GM21529 (cell line): Measurements from ENCODE around the gene MAP1S.
"Not testable (repeated sequence)": the region's sequence is repeated elsewhere in the genome, so short reads cannot be mapped to it uniquely, and the experiment has no call there.

Source experiments
- ATAC-seq: cut with Tn5 transposase; IDR thresholded peaks from one replicate; pipeline ENCODE4 v1.9.1; 2021; ENCODE audit not compliant: unreplicated experiment

The MAP1S gene

DNA sequence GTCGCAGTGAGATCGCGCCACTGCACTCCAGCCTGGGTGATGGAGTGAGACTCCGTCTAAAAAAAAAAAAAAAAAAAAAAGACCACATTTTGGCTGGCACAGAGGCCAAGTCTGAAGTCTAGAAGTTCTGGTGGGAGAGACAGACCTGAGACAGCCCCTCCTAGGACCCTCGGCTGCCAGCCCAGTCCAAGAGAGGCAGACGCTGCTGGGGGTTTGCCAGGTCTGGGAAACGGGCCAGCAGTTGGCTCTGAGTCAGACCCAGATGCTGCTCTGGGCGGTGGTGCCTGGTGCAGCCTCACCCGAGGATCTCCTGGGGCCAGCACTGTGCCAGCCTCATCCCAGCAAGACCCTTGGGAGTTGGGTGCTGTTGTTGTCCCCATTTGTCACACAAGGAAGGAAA is 37.8 kb downstream of the MAP1S start:
- no peak for ATAC-seq

DNA sequence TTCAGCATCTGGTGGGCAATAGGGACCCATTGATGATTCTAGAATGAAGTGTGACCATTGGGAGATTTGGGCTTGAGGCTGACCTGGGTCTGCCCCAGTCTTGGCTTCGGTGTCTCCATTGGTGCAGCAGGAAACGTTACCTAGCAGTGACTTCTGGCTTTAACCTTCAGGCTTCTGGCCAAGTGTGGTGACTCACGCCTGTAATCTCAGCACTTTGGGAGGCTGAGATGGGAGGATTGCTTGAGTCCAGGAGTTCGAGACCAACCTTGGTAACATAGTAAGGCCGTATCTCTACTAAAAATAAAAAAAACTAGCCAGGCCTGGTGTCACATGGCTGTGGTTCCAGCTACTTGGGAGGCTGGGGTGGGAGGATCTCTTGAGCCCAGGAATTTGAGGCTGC is 39.2 kb downstream of the MAP1S start:
- no peak for ATAC-seq

DNA sequence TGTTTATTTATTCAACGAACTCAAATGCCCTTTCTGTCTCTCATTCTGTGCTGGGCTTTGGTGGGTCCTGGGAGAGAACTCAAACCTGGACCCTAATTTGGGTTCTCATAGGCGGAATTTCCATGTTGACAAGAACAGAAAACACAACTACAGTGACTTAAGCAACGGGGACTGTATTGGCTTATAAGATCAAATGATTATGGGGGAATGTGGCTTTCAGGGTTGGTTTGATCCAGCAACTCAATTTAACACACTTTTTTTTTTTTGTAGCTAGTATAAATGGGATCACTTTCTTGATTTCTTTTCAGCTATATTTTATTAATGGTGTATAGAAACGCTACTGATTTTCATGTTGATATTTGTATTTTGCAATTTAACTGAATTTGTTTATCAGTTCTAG is 41.9 kb downstream of the MAP1S start:
- ATAC-seq, result no peak

DNA sequence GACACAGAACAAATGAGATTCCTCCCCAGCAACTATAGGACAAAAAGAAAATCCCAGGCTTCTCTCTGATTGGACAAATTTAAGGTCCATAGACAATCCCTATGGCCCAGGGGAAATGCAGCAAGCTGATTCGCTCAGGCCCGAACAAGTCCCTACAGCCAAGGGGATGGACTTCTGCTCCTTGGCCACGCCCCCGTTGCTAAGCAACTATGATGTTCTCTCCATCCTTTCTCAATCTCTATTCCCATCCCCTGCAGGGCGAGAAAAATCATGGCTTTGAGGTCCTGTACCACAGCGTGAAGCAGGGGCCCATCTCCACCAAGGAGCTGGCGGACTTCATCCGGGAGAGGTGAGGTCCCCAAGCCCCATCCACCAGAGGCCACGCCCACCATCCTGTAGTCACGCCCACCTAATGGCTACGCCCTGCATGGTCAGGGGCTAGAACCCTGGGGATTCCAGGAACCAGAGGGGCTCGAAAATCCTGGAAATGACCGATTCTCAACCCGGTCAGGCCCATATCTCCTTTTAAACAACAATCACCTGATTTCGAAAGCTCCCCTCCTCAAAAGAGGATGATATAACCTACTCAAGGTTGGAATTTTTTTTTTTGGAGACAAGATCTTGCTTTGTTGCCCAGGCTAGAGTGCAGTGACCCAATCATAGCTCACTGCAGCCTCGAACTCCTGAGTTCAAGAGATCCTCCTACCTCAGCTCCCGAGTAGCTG is 43.4 kb downstream of the MAP1S start:
- no peak for ATAC-seq

DNA sequence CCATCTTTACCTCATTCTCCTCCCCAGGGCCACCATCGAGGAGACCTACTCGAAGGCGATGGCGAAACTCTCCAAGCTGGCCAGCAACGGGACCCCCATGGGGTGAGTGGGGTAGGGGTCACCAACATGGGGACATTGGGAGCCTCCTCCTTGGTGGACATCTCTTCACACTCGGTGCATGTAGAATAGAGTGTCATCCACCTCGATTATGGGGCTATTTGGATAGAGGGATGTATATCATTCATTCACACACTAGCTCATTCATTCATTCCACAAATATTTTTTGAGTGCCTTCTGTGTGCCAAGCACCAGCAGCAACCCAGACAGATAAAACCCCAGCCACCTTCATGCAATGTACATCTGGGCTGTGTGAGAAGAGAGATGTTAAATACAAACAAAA is 45.1 kb downstream of the MAP1S start:
- ATAC-seq, result no peak

DNA sequence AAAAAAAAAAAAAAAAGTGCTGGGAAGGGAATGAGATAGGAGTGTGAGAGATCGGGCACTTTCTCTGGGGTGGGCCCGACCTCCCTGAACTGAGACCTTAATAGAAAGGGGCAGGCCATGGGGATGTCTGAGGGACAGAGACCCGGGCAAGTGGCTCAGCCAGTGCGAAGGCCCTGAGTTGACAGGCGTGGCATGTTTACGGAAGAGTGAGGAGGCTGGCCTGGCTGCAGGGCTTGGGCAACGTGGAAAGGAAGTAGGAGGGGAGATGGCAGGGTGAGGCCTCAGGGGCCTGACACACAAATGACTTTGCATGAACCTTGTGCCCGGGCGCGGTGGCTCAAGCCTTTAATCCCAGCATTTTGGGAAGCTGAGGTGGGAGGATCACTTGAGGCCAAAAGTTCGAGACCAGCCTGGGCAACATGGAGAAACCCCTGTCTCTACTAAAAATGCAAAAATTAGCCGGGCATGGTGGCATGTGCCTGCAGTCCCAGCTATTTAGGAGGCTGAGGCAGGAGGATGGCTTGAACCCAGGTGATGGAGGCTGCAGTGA is 45.9 kb downstream of the MAP1S start:
- ATAC-seq, result no peak

DNA sequence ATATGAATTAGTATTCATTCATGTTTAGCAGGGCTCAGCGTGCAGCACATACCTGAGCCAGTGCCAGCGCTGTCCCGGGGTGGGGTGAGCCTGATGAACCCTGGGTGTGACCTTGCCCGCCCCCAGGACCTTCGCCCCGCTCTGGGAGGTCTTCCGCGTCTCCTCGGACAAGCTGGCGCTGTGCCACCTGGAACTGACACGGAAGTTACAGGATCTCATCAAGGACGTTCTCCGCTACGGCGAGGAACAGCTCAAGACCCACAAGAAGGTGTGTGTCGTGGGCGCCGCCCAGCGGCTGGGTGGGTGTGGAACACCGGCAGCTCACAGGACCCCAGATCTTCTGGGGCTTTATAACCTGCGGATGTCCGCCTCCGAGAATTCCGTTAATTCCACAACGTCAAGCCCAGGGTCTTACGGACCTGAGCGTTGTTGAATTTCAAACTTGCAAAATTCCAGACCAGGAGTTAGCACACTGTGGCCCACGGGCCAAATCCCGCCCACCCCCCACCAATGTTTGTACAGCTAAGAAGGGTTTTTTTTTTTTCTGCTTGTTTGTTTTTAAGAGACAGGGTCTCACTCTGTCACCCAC is 47.4 kb downstream of the MAP1S start:
- ATAC-seq, result no peak

DNA sequence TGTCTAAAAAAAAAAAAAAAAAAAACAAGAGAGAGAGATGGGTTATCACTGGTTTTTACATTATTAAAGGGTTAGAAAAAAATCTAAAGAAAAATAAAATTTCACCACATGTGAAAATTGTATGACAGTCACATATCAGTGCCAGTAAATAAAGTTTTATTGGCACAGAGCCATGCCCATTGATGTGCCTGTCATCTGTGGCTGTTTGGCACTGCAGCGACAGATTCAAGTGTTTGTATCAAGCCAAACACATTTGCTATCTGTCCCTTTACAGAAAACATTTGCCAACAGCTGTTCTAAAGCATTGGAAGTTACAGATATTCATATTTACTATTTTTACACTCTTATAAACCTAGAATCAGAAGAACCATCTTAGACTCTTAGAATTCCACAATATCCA is 48.3 kb downstream of the MAP1S start:
- ATAC-seq, result no peak

DNA sequence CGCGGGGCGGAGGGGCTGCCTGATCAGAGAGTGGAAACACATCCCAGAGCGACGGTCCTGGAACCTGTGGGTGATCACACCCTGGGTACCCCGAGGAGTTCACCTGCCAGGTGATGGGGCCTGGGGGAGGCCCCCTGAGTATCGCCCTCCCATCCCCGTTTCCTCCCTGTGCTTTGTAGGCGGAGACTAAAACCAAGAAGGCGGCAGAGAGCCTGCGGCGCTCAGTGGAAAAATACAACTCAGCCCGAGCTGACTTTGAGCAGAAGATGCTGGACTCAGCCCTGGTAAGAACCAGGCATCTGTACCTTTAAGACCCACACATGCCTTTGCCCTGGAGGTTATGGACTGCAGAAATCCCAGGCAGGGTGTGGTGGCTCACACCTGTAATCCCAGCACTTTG is 51.3 kb downstream of the MAP1S start:
- no peak for ATAC-seq

DNA sequence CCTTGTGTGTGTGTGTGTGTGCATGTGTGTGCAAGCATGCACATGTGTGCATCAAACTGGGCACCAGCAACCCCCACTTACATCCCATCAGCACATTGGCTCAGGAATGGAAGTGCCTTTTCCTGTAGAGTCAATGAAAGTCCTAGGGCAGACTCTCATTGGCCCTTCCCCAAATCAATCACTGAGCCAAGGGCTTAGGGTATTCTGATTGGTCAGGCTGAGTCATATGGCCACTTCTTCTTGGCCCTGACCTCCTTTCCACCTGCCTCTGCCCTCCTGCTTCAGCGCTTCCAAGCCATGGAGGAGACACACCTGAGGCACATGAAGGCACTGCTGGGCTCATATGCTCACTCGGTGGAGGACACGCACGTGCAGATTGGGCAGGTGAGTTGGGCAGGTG is 52.9 kb downstream of the MAP1S start:
- no peak for ATAC-seq

DNA sequence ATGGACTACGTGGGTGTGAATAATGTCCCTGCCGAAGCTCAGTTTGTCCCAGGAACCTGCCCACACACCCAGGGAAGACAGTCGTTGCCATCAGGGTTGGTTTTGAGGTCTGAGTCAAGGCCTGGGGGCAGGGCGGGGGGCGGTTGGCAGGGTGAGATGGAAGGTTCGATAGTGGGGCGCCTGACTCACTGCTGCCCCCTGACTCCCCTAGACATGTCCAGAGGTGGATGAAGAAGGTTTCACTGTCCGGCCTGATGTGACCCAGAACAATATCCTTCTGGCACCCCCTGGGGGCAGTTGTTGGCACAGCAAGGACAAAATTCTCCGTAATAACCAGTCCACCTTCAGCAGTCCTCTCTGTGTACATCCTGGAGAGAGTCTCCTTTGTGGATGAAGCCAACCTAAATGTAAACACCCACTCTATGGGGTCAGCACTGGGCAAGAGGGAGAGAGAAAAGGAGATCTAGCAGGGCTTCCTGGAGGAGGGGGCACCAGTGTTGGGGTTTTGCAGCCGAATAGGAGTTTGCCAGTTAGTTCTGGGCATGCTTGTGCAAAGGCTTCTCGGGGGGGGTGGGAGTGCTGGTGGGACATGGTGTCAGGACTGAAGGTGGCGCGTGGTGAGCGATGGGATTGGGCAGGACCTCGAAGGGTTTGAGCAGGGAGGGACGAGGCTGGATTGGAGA is 56.1 kb downstream of the MAP1S start:
- ATAC-seq, result no peak

DNA sequence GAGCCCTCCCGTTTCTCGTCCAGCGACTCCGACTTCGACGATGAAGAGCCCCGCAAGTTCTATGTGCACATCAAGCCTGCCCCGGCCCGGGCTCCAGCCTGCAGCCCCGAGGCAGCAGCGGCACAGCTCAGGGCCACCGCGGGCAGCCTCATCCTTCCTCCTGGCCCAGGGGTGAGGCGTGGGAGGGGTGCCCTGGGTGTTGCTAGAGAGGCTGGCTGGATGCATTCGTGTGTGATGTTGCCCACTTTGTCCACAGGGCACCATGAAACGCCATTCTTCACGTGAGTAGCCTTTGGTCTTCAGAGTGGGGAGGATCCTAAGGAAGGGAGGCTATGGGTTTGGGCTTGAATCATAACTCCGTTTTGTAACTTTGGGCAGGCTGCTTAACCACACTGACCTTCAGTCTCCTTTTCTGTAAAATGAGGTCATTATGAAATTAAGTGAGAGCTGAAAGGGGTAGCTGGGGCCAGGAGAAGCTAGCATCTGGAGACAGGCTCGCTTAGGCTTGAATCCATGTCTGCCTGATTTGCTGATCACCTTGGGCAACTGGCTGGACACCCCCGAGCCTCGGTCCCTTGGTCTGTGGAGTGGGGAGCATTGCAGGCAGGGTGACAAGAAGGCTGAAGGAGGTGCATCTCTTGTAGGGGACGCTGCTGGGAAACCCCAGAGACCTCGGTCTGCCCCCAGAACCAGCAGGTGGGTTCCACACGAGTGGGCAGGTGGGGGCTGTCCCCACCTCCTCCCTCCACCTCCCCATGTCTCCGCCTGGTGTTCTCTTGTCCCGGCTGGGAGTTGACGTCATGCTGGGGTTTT is 56.9 kb downstream of the MAP1S start:
- peak; percentile 61 for ATAC-seq

DNA sequence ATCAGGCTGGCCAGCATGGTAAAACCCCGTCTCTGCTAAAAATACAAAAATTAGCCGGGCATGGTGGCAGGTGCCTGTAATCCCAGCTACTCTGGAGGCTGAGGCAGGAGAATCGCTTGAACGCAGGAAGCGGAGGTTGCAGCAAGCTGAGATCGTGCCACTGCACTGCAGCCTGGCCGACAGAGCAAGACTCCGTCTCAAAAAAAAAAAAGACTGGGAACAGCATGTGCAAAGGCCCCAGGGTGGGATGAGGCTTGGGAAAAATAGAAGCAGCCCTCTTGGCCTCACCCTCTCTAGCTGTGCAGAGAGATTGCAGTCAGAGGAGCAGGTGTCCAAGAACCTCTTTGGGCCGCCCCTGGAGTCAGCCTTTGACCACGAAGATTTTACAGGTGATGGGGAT is 58.6 kb downstream of the MAP1S start:
- not testable (repeated sequence) for ATAC-seq

DNA sequence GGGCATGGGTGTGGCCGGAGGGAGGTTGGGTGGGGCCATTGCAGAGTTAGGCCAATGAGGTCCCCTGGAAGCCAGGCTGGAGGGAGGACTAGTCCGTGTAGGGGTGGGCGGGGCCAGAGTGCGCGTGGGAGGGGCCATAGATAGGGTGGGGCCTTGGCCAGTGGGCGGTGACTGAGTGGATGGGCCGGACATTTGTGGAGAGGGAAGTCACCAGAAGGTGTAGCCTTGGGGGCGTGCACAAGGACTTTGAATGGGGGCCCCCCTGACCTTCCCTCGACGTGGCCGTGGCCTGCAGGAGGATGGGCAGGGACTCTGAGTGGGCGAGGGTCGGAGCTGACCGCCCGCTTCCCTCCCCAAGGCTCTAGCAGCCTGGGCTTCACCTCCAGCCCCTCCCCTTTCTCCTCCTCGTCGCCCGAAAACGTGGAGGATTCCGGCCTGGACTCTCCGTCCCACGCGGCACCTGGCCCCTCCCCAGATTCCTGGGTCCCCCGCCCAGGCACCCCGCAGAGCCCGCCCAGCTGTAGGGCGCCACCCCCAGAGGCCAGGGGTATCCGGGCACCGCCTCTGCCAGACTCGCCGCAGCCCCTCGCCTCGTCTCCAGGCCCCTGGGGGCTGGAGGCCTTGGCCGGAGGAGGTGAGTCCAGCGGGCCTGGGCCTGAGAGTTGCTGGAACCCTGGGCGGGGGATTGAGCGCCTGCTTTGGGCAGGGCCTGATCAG is 59.1 kb downstream of the MAP1S start:
- ATAC-seq, result no peak

DNA sequence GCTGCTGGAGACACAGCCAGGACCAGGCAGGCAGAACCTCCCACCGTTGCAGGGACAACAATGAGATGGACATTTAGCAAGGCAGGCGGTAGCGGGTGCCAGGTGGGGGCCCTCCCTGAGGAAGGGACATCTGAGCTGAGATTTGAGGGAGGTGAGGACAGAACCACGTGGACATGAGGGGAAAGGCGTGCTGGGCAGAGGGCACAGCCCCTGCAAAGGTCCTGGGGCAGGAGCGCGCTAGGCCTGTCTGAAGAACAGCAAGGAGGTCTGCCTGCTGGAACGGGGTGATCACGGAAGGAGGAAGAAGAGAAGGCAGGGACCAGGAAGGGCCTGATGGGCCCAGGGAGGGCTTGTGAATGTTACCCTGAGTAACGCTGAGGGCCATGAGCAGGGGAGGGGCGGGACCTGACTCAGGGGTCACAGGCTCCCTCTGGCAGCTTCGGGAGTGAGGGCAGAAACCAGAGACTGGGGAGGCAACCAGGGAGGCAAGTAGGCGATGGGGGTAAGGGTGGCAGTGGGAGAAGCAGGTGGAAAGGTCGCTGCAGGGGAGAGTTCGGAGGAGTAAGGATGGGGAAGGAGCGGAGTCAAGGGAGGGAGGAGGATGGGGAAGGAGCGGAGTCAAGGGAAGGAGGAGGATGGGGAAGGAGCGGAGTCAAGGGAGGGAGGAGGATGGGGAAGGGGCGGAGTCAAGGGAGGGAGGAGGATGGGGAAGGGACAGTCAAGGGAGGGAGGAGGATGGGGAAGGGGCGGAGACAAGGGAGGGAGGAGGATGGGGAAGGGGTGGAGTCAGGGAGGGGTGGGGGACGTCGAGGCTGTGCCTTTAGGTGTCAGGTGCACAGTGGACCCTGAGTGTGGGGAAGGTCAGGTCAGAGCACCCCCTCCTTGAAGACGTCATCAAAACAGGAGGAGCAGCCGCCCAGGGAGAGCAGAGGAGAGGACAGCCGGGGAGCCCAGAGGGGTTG is 60.0 kb downstream of the MAP1S start:
- ATAC-seq, result no peak

DNA sequence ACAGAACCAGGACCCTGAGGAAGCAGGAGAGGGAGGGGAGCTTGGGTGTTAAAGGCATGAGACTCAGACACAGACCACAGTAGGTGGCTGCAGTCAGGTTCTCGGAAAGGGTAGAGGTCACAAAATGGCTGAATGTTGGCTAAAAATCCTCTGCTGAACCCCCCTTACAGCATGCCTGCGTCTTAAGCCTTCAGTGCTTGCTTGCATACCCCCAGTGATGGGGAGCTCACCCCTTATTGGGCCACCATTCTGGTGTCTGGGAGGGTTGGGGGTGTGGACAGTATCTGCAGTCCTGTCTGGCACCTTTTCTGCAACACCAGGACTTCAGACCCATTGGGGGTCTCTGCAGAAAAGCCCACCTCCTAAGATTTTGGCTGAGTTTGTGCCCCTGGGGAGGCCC is 61.5 kb downstream of the MAP1S start:
- no peak for ATAC-seq

DNA sequence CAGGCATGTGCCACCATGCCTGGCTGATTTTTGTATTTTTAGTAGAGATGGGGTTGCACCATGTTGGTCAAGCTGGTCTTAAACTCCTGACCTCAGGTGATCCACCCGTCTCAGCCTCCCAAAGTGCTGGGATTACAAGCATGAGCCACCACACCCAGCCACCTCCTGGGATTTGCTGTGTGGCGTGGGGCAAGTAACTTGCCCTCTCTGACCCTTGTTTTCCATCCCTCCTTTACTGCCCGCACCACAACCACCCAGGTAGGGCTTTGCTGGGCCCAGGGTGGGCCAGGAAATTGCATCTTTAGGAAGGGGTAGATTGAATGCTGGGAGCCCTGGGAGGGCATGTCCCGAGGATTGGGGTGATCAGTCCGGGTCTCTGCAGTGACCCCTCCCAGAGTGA is 64.4 kb downstream of the MAP1S start:
- ATAC-seq, result not testable (repeated sequence)
